Measurements from ENCODE around the gene ARHGAP12.

Gene ARHGAP12

DNA sequence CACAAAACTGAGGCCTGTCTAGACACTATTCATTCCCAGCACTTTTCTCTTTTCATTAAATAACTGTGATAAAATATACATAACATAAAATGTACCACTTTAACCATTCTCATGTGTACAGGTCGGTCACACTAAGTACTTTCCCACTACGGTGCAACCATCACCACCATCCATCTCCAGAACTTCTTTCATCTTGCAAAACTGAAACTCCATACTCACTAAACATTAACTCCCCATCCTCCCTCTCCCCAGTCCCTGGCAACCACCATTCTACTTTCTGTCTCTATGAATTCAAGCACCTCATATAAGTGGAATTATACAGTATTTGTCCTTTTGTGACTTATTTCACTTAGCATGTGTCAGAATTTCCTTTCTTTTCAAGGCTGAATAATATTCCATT lies 53.0 kb downstream of the ARHGAP12 start:
- DNase-seq (ENCODE audit: low spot score) = no peak

DNA sequence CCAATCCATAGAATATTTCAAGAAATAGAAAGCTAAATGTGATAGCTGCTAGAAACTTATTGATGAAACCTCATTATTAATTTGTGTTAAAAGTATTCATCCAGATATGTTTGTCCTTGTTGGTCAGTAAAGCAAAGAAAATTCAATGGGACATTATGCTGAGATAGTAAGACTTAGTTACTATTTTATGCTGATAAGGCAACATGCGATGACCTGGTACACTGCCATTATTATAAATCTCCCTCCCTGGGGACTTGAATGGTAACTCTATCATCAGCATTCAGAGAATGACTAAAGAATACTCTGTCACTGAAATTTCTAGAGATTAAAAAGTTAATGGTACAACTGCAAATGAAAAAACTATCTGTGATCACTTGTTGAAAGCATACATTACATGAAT lies 54.9 kb downstream of the ARHGAP12 start:
- no peak for DNase-seq (ENCODE audit: low spot score)

DNA sequence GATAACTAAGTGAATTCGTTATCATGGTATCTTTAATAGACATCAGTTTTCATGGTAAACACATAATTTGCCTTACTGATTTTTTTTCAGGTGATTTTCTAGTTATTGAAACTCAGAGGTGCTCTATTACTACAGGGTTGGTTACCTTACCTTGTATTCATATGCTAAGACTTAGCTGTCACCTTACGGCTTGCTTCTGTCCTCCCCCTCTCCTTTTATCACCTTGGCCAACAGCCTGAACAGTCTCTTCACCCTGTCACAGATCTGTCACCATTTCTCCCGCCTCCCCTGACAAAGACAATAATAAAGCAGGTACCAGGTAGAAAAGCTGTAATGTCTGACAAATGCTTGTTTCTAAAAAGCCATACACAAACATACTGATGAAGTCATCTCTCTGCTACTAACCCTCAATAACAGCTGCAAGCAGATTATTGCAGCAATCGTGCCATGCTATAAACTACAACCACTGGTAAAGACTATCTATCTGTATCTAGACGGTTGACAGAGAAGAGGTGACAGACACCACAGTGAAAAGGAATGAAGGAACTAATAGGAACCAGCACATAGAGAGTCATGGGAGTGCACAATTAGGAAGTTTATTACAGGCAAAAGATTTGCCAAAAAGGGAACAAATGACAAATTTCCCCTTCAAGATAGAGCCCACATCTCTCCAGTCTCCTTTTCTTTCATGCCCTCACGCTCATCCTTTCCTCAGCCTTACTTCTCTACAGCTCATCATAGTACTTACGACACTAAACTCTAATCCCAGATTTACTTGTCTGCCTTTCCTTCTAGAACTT lies 57.2 kb downstream of the ARHGAP12 start:
- no peak for DNase-seq (ENCODE audit: low spot score)

GRCh38 chr10:31867646-31868045 lies 61.0 kb downstream of the ARHGAP12 start:
- DNase-seq (ENCODE audit: low spot score) = peak; percentile 36

GRCh38 chr10:31866118-31866670 lies 62.4 kb downstream of the ARHGAP12 start:
- DNase-seq (ENCODE audit: low spot score) = no peak

- peak; percentile 13 for DNase-seq (ENCODE audit: low spot score)
Observed at GRCh38 chr10:31864834-31865518, 63.7 kb downstream of the ARHGAP12 start.

DNA sequence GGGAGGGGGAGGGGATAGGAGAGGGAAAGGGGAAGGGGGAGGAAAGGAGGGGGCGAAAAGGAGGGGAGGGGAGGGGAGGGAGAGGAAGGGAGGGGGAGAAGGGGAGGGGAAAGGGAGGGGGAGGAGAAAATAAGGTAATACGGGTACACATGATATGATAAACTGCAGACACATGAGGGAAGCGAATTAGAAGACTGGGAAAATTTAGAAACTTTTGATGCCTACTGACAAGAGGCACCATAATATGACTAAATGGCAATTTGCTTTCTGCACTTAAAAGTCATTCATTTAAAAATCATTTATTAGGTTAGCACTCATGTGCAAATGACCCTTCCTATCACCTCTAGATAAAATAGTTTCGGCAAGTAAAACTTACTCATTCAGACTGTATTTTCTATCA lies 73.6 kb downstream of the ARHGAP12 start:
- DNase-seq (ENCODE audit: low spot score) = no peak

DNA sequence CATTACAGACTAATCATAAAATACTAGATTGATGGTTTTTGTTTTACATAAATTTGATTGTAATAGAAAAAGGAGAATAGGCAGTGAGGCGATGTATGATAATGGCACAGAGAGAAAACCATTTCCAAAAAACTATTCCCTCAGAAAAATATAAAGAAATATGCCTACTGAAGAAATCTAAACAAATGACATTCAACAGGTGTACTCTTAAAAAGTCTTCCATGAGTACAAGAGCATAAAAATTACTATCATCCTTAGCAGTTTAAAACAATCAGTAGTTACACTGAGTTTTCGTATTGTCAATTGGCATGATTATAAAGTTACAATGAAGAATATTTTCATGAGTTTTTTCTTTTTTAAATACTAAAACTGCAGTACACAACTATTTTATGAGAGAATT lies 75.0 kb downstream of the ARHGAP12 start:
- DNase-seq (ENCODE audit: low spot score) = no peak

GRCh38 chr10:31851216-31851615 lies 77.4 kb downstream of the ARHGAP12 start:
- no peak for DNase-seq (ENCODE audit: low spot score)

DNA sequence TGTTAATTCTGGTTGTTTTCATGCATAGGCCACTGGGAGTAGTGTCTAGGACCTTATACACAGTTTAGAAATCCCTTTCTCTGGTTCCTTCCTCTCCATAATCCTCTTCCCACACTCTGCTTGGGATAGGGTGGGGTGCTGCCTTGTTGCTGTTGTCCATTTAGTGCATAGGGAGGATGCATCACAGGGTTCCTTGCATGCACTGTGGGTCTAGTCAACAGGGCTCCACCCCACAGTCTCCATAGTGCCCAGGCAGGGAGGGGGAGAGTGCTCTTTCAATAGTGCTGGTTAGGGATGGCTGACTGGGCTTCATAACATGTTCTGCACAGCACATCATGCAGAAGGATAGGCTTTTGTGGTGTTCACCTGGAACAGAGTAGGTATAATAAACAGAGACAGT lies 81.1 kb downstream of the ARHGAP12 start:
- no peak for DNase-seq (ENCODE audit: low spot score)

- no peak for DNase-seq (ENCODE audit: low spot score)
Observed at GRCh38 chr10:31838709-31839108, 89.9 kb downstream of the ARHGAP12 start.

DNA sequence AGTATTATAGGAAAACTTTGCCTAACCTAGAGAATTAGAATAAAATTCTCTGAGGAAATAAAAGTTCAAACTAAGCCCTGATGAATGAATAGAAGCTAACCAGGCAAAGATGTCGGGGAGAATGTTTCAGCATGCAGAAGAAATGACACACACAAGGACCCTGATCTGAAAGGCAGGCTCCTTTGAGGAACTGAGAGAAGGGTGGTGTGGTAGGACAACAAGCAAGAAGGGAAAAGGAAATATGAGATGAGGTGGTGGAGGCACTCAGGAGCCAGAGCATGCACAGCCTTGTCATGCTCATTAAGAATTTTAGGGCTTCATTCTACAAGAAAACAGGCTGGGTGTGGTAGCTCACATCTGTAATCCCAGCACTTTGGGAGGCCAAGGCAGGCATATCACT lies 90.6 kb downstream of the ARHGAP12 start:
- no peak for DNase-seq (ENCODE audit: low spot score)

- peak; percentile 49 for DNase-seq (ENCODE audit: low spot score)
Observed at GRCh38 chr10:31836569-31837406, 91.8 kb downstream of the ARHGAP12 start.

GRCh38 chr10:31833753-31834152 lies 94.9 kb downstream of the ARHGAP12 start:
- DNase-seq (ENCODE audit: low spot score) = no peak

DNA sequence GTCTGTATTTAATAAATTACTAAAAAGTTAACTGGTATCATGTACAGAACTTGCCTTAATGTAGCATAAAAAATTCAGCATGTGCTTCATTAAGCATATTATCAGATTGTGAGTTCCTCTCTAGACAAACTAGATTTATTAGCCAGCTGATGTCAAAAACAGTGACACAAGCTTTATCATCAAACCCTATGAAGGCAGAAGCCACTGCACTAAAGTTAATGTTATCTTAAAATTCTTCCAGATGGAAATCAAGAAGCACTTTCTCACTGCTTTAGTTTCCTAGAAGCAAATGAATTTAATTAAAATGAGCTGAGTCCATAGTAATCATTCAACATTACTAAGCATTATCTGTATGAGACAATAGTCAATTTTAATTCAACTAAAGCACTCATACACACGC lies 96.4 kb downstream of the ARHGAP12 start:
- DNase-seq (ENCODE audit: low spot score) = no peak

DNA sequence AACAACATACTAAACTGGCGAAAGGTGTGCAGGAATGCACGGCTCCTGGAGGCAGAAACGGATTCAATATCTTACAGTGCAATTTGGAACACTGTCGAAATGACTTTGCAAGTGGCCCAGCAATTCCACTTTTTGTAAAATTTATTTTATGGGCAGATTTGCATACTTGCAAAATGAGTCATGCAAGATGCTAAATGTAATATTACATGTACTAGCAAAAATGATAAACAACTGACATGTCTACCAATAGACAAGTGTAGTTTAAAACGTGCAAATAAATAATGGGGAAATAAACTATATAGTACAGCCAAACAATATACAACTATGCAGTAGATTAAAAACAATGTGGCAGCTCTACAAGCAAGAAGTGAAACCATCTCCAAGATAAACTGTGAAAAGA lies 97.7 kb downstream of the ARHGAP12 start:
- DNase-seq (ENCODE audit: low spot score) = peak; percentile 12

GRCh38 chr10:31829776-31830175 lies 98.9 kb downstream of the ARHGAP12 start:
- DNase-seq (ENCODE audit: low spot score) = no peak

GRCh38 chr10:31823358-31823757 lies 105.3 kb downstream of the ARHGAP12 start:
- no peak for DNase-seq (ENCODE audit: low spot score)

DNA sequence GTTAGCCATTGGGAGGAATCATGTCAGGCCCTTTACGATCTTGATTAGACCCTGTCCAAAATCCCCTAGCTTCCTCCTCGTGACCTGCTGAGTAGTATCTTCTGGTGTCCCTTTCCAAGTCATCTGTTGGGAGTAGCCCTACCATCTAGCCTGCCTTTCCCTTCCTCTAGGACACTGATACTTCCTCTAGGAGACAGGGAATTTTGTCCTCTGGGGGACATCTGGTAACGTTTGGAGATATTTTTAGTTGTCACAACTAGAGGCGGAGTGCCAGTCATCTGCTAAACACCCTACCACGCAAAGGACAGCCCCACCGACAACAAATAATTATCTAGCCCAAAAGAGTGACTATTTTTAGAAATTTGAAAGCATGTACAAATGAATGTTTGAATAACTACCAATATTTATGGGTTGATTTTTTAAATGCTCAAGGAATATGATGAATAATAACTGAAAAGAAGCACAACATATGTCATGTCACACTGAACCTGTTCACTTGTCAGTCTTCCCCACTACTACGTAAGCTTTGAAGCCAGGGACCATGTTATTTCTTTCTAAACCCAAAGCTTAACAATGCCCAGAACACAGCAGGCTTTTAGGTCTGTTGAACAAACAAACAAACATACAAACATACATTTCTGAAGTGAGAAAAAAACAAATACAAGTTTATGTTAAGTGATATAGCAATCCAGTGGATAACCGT lies 105.9 kb downstream of the ARHGAP12 start:
- no peak for DNase-seq (ENCODE audit: low spot score)

DNA sequence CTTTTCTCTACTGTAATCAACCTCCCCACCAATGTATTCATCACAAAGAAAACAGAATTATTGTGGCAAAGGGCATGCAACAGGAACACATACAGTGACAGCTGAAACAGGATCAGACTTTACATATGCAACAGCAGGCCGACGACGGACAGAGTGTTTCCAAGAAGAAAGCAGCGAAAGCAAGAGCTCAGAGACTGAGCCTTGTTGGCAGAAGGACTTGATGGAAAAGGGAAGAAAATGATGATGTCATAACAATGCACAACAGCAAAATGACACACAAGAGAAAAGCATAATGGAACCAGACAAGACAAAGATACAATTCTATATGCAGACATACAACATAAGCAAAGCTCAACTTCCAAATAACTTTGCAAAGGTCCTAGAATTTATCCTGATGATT lies 106.5 kb downstream of the ARHGAP12 start:
- no peak for DNase-seq (ENCODE audit: low spot score)

- no peak for DNase-seq (ENCODE audit: low spot score)
Observed at GRCh38 chr10:31820778-31821369, 107.8 kb downstream of the ARHGAP12 start.

All from GM03348 (cell line).